IPS-15b (cell line): ENCODE data around the gene SLC22A15.

ENCODE experiments used
- H3K27me3 ChIP-seq: one replicate; pipeline ENCODE4 v1.6.1; 2013; ENCODE audit warnings: low read length; ENCODE audit not compliant: control insufficient read depth, insufficient read depth
- H3K36me3 ChIP-seq: one replicate; pipeline ENCODE4 v1.6.1; 2013; ENCODE audit warnings: low read length; ENCODE audit not compliant: control insufficient read depth, insufficient read depth
- H3K4me1 ChIP-seq: one replicate; pipeline ENCODE4 v1.6.1; 2013; ENCODE audit warnings: mild to moderate bottlenecking, low read length; ENCODE audit not compliant: control insufficient read depth, insufficient read depth
- H3K4me3 ChIP-seq: one replicate; pipeline ENCODE4 v1.5.1; 2013; ENCODE audit warnings: low read depth, low read length
- H3K9ac ChIP-seq: one replicate; pipeline ENCODE4 v1.6.1; 2013; ENCODE audit warnings: low read depth, mild to moderate bottlenecking, low read length
- H3K9me3 ChIP-seq: one replicate; pipeline ENCODE4 v1.6.1; 2013; ENCODE audit warnings: mild to moderate bottlenecking, low read length; ENCODE audit not compliant: control insufficient read depth, insufficient read depth

Gene SLC22A15

GRCh38 chr1:115976062-115976920 lies at the start of gene SLC22A15:
TSS of gene SLC22A15 (plus strand) at chr1:115976513. CDS start at chr1:115976628, 115 bp downstream.
- Histone ChIP-seq H3K9me3 (no peaks in the 10 kb centered on the region), H3K4me1 (peaks cover 7% of the 10 kb centered on the region)

GRCh38 chr1:115927971-115928370 lies 48.3 kb upstream of the SLC22A15 start:
- no peak overlapping the region for H3K4me3 ChIP-seq
- no peaks in the 10 kb centered on the region for H3K9me3 ChIP-seq
- peaks cover 15% of the 10 kb centered on the region for H3K4me1 ChIP-seq
- no peaks in the 10 kb centered on the region for H3K27me3 ChIP-seq
- no peaks in the 10 kb centered on the region for H3K36me3 ChIP-seq
- H3K9ac ChIP-seq, result no peak overlapping the region

More at GRCh38 chr1:115976062-115976920, at the start of gene SLC22A15:
- H3K9ac ChIP-seq, result no peak within 1 kb of the TSS
- peak within 1 kb of the TSS; percentile 72 for H3K4me3 ChIP-seq
- H3K36me3 ChIP-seq, result no peaks in the 10 kb centered on the region
- H3K27me3 ChIP-seq, result no peaks in the 10 kb centered on the region

- Histone ChIP-seq H3K27me3 (no peaks in the 10 kb centered on the region), H3K9me3 (no peaks in the 10 kb centered on the region), H3K4me3 (no peak overlapping the region), H3K36me3 (no peaks in the 10 kb centered on the region), H3K4me1 (peaks cover 4% of the 10 kb centered on the region), H3K9ac (no peak overlapping the region)
These were observed 46.4 kb upstream of the SLC22A15 start for GRCh38 chr1:115929881-115930280.

GRCh38 chr1:115933625-115934024 lies 42.7 kb upstream of the SLC22A15 start:
- H3K9me3 ChIP-seq, result no peaks in the 10 kb centered on the region
- no peak overlapping the region for H3K4me3 ChIP-seq
- no peaks in the 10 kb centered on the region for H3K36me3 ChIP-seq
- no peak overlapping the region for H3K9ac ChIP-seq
- H3K4me1 ChIP-seq, result peaks cover 3% of the 10 kb centered on the region
- no peaks in the 10 kb centered on the region for H3K27me3 ChIP-seq

- no peaks in the 10 kb centered on the region for H3K4me1 ChIP-seq
- H3K4me3 ChIP-seq, result no peak overlapping the region
- H3K9ac ChIP-seq, result no peak overlapping the region
These were observed 36.9 kb upstream of the SLC22A15 start for GRCh38 chr1:115939455-115939854.

GRCh38 chr1:115946116-115946515 lies 30.2 kb upstream of the SLC22A15 start:
- Histone ChIP-seq H3K27me3 (no peaks in the 10 kb centered on the region), H3K4me3 (no peak overlapping the region), H3K4me1 (peaks cover 2% of the 10 kb centered on the region), H3K36me3 (no peaks in the 10 kb centered on the region), H3K9ac (no peak overlapping the region), H3K9me3 (no peaks in the 10 kb centered on the region)

More at GRCh38 chr1:115939455-115939854, 36.9 kb upstream of the SLC22A15 start:
- no peaks in the 10 kb centered on the region for H3K27me3 ChIP-seq
- no peaks in the 10 kb centered on the region for H3K36me3 ChIP-seq
- no peaks in the 10 kb centered on the region for H3K9me3 ChIP-seq

GRCh38 chr1:115949156-115949555 lies 27.2 kb upstream of the SLC22A15 start:
- Histone ChIP-seq H3K9me3 (no peaks in the 10 kb centered on the region), H3K36me3 (no peaks in the 10 kb centered on the region), H3K4me1 (peaks cover 6% of the 10 kb centered on the region), H3K9ac (no peak overlapping the region), H3K4me3 (no peak overlapping the region), H3K27me3 (no peaks in the 10 kb centered on the region)

- H3K36me3 ChIP-seq, result no peaks in the 10 kb centered on the region
- no peaks in the 10 kb centered on the region for H3K9me3 ChIP-seq
- no peak overlapping the region for H3K9ac ChIP-seq
- H3K27me3 ChIP-seq, result no peaks in the 10 kb centered on the region
- peaks cover 12% of the 10 kb centered on the region for H3K4me1 ChIP-seq
- H3K4me3 ChIP-seq, result no peak overlapping the region
These were observed 24.8 kb upstream of the SLC22A15 start for GRCh38 chr1:115951560-115951959.

- Histone ChIP-seq H3K9me3 (no peaks in the 10 kb centered on the region), H3K36me3 (no peaks in the 10 kb centered on the region), H3K4me1 (peaks cover 12% of the 10 kb centered on the region), H3K9ac (no peak overlapping the region), H3K27me3 (no peaks in the 10 kb centered on the region), H3K4me3 (no peak overlapping the region)
These were observed 23.8 kb upstream of the SLC22A15 start for GRCh38 chr1:115952547-115952946.

GRCh38 chr1:115953180-115953579 lies 23.1 kb upstream of the SLC22A15 start:
- H3K27me3 ChIP-seq, result no peaks in the 10 kb centered on the region
- peaks cover 13% of the 10 kb centered on the region for H3K4me1 ChIP-seq
- no peaks in the 10 kb centered on the region for H3K36me3 ChIP-seq
- no peak overlapping the region for H3K9ac ChIP-seq
- no peaks in the 10 kb centered on the region for H3K9me3 ChIP-seq
- no peak overlapping the region for H3K4me3 ChIP-seq

- H3K9me3 ChIP-seq, result no peaks in the 10 kb centered on the region
- H3K27me3 ChIP-seq, result no peaks in the 10 kb centered on the region
- H3K4me1 ChIP-seq, result peaks cover 15% of the 10 kb centered on the region
- H3K9ac ChIP-seq, result no peak overlapping the region
- H3K36me3 ChIP-seq, result no peaks in the 10 kb centered on the region
- H3K4me3 ChIP-seq, result no peak overlapping the region
These were observed 21.6 kb upstream of the SLC22A15 start for GRCh38 chr1:115954684-115955083.

GRCh38 chr1:115955228-115955627 lies 21.1 kb upstream of the SLC22A15 start:
- Histone ChIP-seq H3K27me3 (no peaks in the 10 kb centered on the region), H3K4me1 (peaks cover 20% of the 10 kb centered on the region), H3K36me3 (no peaks in the 10 kb centered on the region), H3K4me3 (no peak overlapping the region), H3K9ac (no peak overlapping the region), H3K9me3 (no peaks in the 10 kb centered on the region)
